Posterior vena cava (tissue), 2 donors: ENCODE data around the gene TTK. TPM values are rescaled to one million over a fixed set of nuclear protein-coding genes. Genes with fewer than 3 reads are reported as not detected.
A peak's percentile ranks its signal among the peaks of the same experiment; 100 is the strongest.

ENCODE experiments used
- DNase-seq: peaks from one replicate; pipeline ENCODE4 v3.0.0-alpha.2; 2020; ENCODE audit warnings: low spot score
- intact Hi-C, 2 donors: fragments of 100-400 bp; cut with DNase I; formaldehyde crosslinking; loops; one replicate each; pipeline versions ENCODE4 v1.14.1 to v1.14.2; 2022 to 2023
- long read RNA-seq, 2 donors: library from polyadenylated mRNA; unstranded; transcript quantifications; one replicate each; pipeline ENCODE4 v2.0.0, GENCODE V29; 2020 to 2021
- total RNA-seq, 2 donors: library from RNA; stranded (reverse); fragmentation: NEBNext Ultra II Directional; extraction: Animal tissue kit (Norgen Biotek cat#: 25700); gene quantifications; one replicate each; pipeline ENCODE4 v1.2.1, GENCODE V29; 2021
- donor health status: DM: yes; HTN: yes; CAD: no.
- donor health status: DM: yes; HTN: yes; CAD: no.

TTK gene
- total RNA-seq = under 1 TPM; 0.24 to 0.88 TPM
- long read RNA-seq, donor 1 = 0 reads
- long read RNA-seq, donor 2 = 0 reads

GRCh38 chr6:80004173-80005072 is at the start of gene TTK:
Gene TTK (plus strand): TSS chr6:80004649. CDS start chr6:80005844, 1,195 bp downstream.
- peak; percentile 97 for DNase-seq
- intact Hi-C loops = no loop called here

- no peak for DNase-seq
- intact Hi-C loops = no loop called here
Measured at GRCh38 chr6:79954849-79955248, 49.6 kb upstream of the TTK start.

- no peak for DNase-seq
- intact Hi-C loops = no loop called here
Measured at GRCh38 chr6:79964607-79965081, 39.8 kb upstream of the TTK start.

- no peak for DNase-seq
- intact Hi-C loops = no loop called here
Measured at GRCh38 chr6:79967178-79967577, 37.3 kb upstream of the TTK start.

- no peak for DNase-seq
- intact Hi-C loops = no loop called here
Measured at GRCh38 chr6:79969784-79970183, 34.7 kb upstream of the TTK start.

GRCh38 chr6:79971193-79971592 is 33.3 kb upstream of the TTK start:
- intact Hi-C loops = no loop called here
- DNase-seq = no peak

- intact Hi-C loops = no loop called here
- DNase-seq = no peak
Measured at GRCh38 chr6:79981652-79982051, 22.8 kb upstream of the TTK start.

GRCh38 chr6:79984261-79984660 is 20.2 kb upstream of the TTK start:
- no peak for DNase-seq
- intact Hi-C loops = no loop called here

GRCh38 chr6:79985128-79985527 is 19.3 kb upstream of the TTK start:
- intact Hi-C loops = no loop called here
- DNase-seq = no peak

- no peak for DNase-seq
- intact Hi-C loops = no loop called here
Measured at GRCh38 chr6:79989641-79990040, 14.8 kb upstream of the TTK start.

- intact Hi-C loops = no loop called here
- no peak for DNase-seq
Measured at GRCh38 chr6:79993012-79993910, 11.2 kb upstream of the TTK start.

- DNase-seq = no peak
- intact Hi-C loops = no loop called here
Measured at GRCh38 chr6:79993911-79994309, 10.5 kb upstream of the TTK start.

GRCh38 chr6:79997728-79998127 is 6.7 kb upstream of the TTK start:
- no peak for DNase-seq

GRCh38 chr6:80001337-80001736 is 3.1 kb upstream of the TTK start:
- intact Hi-C loops = no loop called here
- DNase-seq = no peak

More at GRCh38 chr6:79997728-79998127, 6.7 kb upstream of the TTK start:
- intact Hi-C loops = no loop called here

- DNase-seq = peak; percentile 72
- intact Hi-C loops = no loop called here
Measured at GRCh38 chr6:80003826-80004172, 650 bp upstream of the TTK start.

- intact Hi-C loops = no loop called here
- no peak for DNase-seq
Measured at GRCh38 chr6:80005406-80005805, 957 bp downstream of the TTK start.

GRCh38 chr6:80006541-80006940 is 2.1 kb downstream of the TTK start:
- no peak for DNase-seq
- intact Hi-C loops = no loop called here

GRCh38 chr6:80009531-80009930 is 5.1 kb downstream of the TTK start:
- intact Hi-C loops = no loop called here
- no peak for DNase-seq

- intact Hi-C loops = loop anchor here in 1 of 2 donors (5.0 kb wide), 1 partner anchor 518 kb away; no protein-coding TSS in a partner anchor
- no peak for DNase-seq
Measured at GRCh38 chr6:80010288-80010687, 5.8 kb downstream of the TTK start.

- intact Hi-C loops = no loop called here
- no peak for DNase-seq
Measured at GRCh38 chr6:80015839-80016435, 11.5 kb downstream of the TTK start.
